CD14-positive monocyte (primary cell): ENCODE measurements around the gene TRIM59. TPM values are rescaled to one million over a fixed set of nuclear protein-coding genes. Genes with fewer than 3 reads are reported as not detected.

Experiments used
- DNase-seq, 3 donors: peaks; one replicate each; pipeline ENCODE4 v3.0.0-alpha.2; 2011 to 2022
- H2AFZ ChIP-seq: 2 replicates; pipeline ENCODE4 v1.6.0; 2012; ENCODE audit warnings: mild to moderate bottlenecking, low read depth, low read length, inconsistent platforms; ENCODE audit not compliant: insufficient read depth, poor library complexity, severe bottlenecking
- H3K27ac ChIP-seq, 2 donors: 1 replicate in 1 of 2; 2 replicates in 1 of 2; pipeline ENCODE4 v1.5.1; 2012 to 2013; ENCODE audit warnings: low read length in 2 of 2, control low read depth in 1 of 2, inconsistent platforms in 1 of 2, low read depth in 1 of 2, mild to moderate bottlenecking in 1 of 2
- H3K27me3 ChIP-seq, 2 donors: one replicate each; pipeline versions ENCODE4 v1.6.0 to v1.6.1; 2011 to 2013; ENCODE audit warnings: low read length in 2 of 2; ENCODE audit not compliant: control insufficient read depth in 2 of 2, insufficient read depth in 2 of 2
- H3K36me3 ChIP-seq, 2 donors: replicated peaks in 1 of 2; 1 replicate in 1 of 2; 2 replicates in 1 of 2; pipeline versions ENCODE4 v1.5.1 to v1.6.1; 2012 to 2013; ENCODE audit warnings: low read length in 2 of 2, control low read depth in 1 of 2, inconsistent platforms in 1 of 2, mild to moderate bottlenecking in 1 of 2; ENCODE audit not compliant: insufficient read depth in 2 of 2, control insufficient read depth in 1 of 2
- H3K4me1 ChIP-seq, 2 donors: 1 replicate in 1 of 2; 2 replicates in 1 of 2; pipeline versions ENCODE4 v1.5.1 to v1.6.1; 2012 to 2013; ENCODE audit warnings: low read length in 2 of 2, control low read depth in 1 of 2, inconsistent platforms in 1 of 2, mild to moderate bottlenecking in 1 of 2, moderate library complexity in 1 of 2; ENCODE audit not compliant: insufficient read depth in 2 of 2, control insufficient read depth in 1 of 2
- H3K4me2 ChIP-seq: replicated peaks from 2 replicates; pipeline ENCODE3; 2012; ENCODE audit warnings: low read length, moderate library complexity, mild to moderate bottlenecking; ENCODE audit not compliant: poor library complexity, severe bottlenecking; ENCODE audit errors: extremely low read depth
- H3K4me3 ChIP-seq, 3 experiments: fragments of 200-600 bp in 1 of 3; sonication (generic) in 1 of 3; replicated peaks in 1 of 3; 1 replicate in 2 of 3; 2 replicates in 1 of 3; pipeline ENCODE4 v1.5.1; 2011 to 2013; ENCODE audit warnings: low read length in 3 of 3, mild to moderate bottlenecking in 3 of 3, control low read depth in 2 of 3, low read depth in 2 of 3, inconsistent platforms in 1 of 3, moderate library complexity in 1 of 3
- H3K79me2 ChIP-seq: 2 replicates; pipeline ENCODE4 v1.6.0; 2012; ENCODE audit warnings: mild to moderate bottlenecking, control low read depth, inconsistent platforms, low read length, moderate library complexity; ENCODE audit not compliant: insufficient read depth
- H3K9ac ChIP-seq: 2 replicates; pipeline ENCODE4 v1.6.0; 2017; ENCODE audit warnings: low read length, mild to moderate bottlenecking; ENCODE audit not compliant: insufficient read depth, poor library complexity, severe bottlenecking
- H3K9me3 ChIP-seq, 2 donors: replicated peaks in 1 of 2; 1 replicate in 1 of 2; 2 replicates in 1 of 2; pipeline versions ENCODE4 v1.5.1 to v1.6.1; 2012 to 2013; ENCODE audit warnings: low read length in 2 of 2, control low read depth in 1 of 2; ENCODE audit not compliant: control insufficient read depth in 1 of 2, insufficient read depth in 1 of 2
- H4K20me1 ChIP-seq: 2 replicates; pipeline ENCODE4 v1.6.0; 2012; ENCODE audit warnings: mild to moderate bottlenecking, low read length, control low read depth, moderate library complexity; ENCODE audit not compliant: insufficient read depth
- H3K27ac Mint-ChIP-seq, 7 donors: one replicate each; pipeline ENCODE4 v1.8.0; 2020; ENCODE audit warnings: mild to moderate bottlenecking in 7 of 7, mixed read lengths in 7 of 7, moderate library complexity in 6 of 7, inconsistent platforms in 2 of 7
- H3K27me3 Mint-ChIP-seq, 3 donors: one replicate each; pipeline ENCODE4 v1.8.0; 2021 to 2022; ENCODE audit warnings: low read depth in 3 of 3, mild to moderate bottlenecking in 3 of 3, mixed read lengths in 3 of 3, moderate library complexity in 3 of 3, inconsistent platforms in 1 of 3
- H3K36me3 Mint-ChIP-seq, 2 donors: one replicate each; pipeline ENCODE4 v1.8.0; 2020; ENCODE audit warnings: mixed read lengths in 2 of 2, inconsistent platforms in 1 of 2, mild to moderate bottlenecking in 1 of 2
- H3K4me1 Mint-ChIP-seq: one replicate; pipeline ENCODE4 v1.8.0; 2020; ENCODE audit warnings: mild to moderate bottlenecking, mixed read lengths
- H3K4me3 Mint-ChIP-seq, 2 donors: one replicate each; pipeline ENCODE4 v1.8.0; 2020; ENCODE audit warnings: mild to moderate bottlenecking in 2 of 2, mixed read lengths in 2 of 2, moderate library complexity in 1 of 2
- H3K9me3 Mint-ChIP-seq, 7 donors: one replicate each; pipeline ENCODE4 v1.8.0; 2020 to 2022; ENCODE audit warnings: mixed read lengths in 7 of 7, mild to moderate bottlenecking in 6 of 7, moderate library complexity in 6 of 7, inconsistent platforms in 2 of 7
- CTCF ChIP-seq: fragments of 200-600 bp; IDR thresholded peaks from one replicate; pipeline ENCODE4 v1.8.0; 2022; ENCODE audit warnings: antibody characterized with exemption, mild to moderate bottlenecking
- WGBS: methylation state at CpG from one replicate; pipeline ENCODE4 v1.1.5; 2013; ENCODE audit warnings: missing lambda C conversion rate; ENCODE audit not compliant: insufficient coverage; 5-methylcytosine and 5-hydroxymethylcytosine counted together
- intact Hi-C, 2 donors: fragments of 100-400 bp; cut with micrococcal nuclease; formaldehyde crosslinking; loops; one replicate each; pipeline versions ENCODE4 v1.15.0 to v1.15.1; 2023
- polyA plus RNA-seq, 3 donors: library from polyadenylated mRNA; depleted of rRNA in 1 of 3; unstranded in 2 of 3; stranded (reverse) in 1 of 3; fragments of 300-500 nt in 2 of 3; fragments of >200 nt in 1 of 3; fragmentation: Illumina TruSeq in 2 of 3; gene quantifications; 1 replicate in 2 of 3; 2 replicates in 1 of 3; pipeline ENCODE4 v1.2.3, GENCODE V29; 2012 to 2021

The TRIM59 gene
- polyA plus RNA-seq, 3 donors, result 2.5 to 4.2 (median 4.2) TPM

GRCh38 chr3:160400030-160400701 lies 49.4 kb downstream of the TRIM59 start:
- Histone ChIP-seq H3K9ac (peak overlapping the region; percentile 76), H2AFZ (peak overlapping the region; percentile 95), H3K9me3 (no peaks in the 10 kb centered on the region), H3K79me2 (peaks cover 77% of the 10 kb centered on the region), H3K4me2 (peak overlapping the region; percentile 91), H4K20me1 (no peaks in the 10 kb centered on the region), H3K4me3 (peak overlapping the region; percentile 87 to 99 (median 87)), H3K27me3 (no peaks in the 10 kb centered on the region), H3K4me1 (peaks cover 17 to 33% of the 10 kb centered on the region in 2 donors), H3K27ac (peak overlapping the region; percentile 87 to 89), H3K36me3 (no peaks in the 10 kb centered on the region)
- H3K4me1 Mint-ChIP-seq, result peaks cover 44% of the 10 kb centered on the region
- intact Hi-C loops, result loop anchor here in 1 of 2 donors (5.0 kb wide), 1 partner anchor 47 kb away; the partner anchor contains the start of gene TRIM59
- peak; percentile 15 to 44 (median 24) for DNase-seq
- peak overlapping the region; percentile 95 to 99 (median 98) for H3K27ac Mint-ChIP-seq
- peak overlapping the region; percentile 97 to 98 for H3K4me3 Mint-ChIP-seq
- WGBS, result under 1% methylated on average over 44 of the region's 49 CpGs
- H3K9me3 Mint-ChIP-seq, result no peaks in the 10 kb centered on the region
- no peak for TF ChIP-seq CTCF
- no peaks in the 10 kb centered on the region for H3K27me3 Mint-ChIP-seq
- H3K36me3 Mint-ChIP-seq, result peaks cover 0 to 3% of the 10 kb centered on the region in 2 donors

- Histone ChIP-seq H3K27me3 (no peaks in the 10 kb centered on the region), H3K4me2 (peak within 1 kb of the TSS; percentile 91), H3K9ac (peak within 1 kb of the TSS; percentile 76), H3K36me3 (no peaks in the 10 kb centered on the region), H3K27ac (peak within 1 kb of the TSS; percentile 87 to 89), H3K4me3 (peak within 1 kb of the TSS; percentile 87 to 99 (median 87)), H4K20me1 (no peaks in the 10 kb centered on the region), H2AFZ (peak within 1 kb of the TSS; percentile 95), H3K4me1 (peaks cover 17 to 32% of the 10 kb centered on the region in 2 donors), H3K79me2 (peaks cover 69% of the 10 kb centered on the region), H3K9me3 (no peaks in the 10 kb centered on the region)
- no peaks in the 10 kb centered on the region for H3K9me3 Mint-ChIP-seq
- no peaks in the 10 kb centered on the region for H3K27me3 Mint-ChIP-seq
- peak within 1 kb of the TSS; percentile 97 to 98 for H3K4me3 Mint-ChIP-seq
- peaks cover 42% of the 10 kb centered on the region for H3K4me1 Mint-ChIP-seq
- peak; percentile 94 for DNase-seq
- H3K27ac Mint-ChIP-seq, result peak within 1 kb of the TSS; percentile 95 to 99 (median 98)
- H3K36me3 Mint-ChIP-seq, result peaks cover 0 to 1% of the 10 kb centered on the region in 2 donors
- intact Hi-C loops, result loop anchor here (5.0 kb wide), 2 partner anchors 48 to 168 kb away; partner anchors contain the start of genes KPNA4 (in 2 of the 2) and TRIM59 (in 1 of the 2)
- under 1% methylated on average over 58 of the region's 63 CpGs for WGBS
- TF ChIP-seq CTCF, result no peak
Measured at GRCh38 chr3:160399125-160400029, 50.2 kb downstream of the TRIM59 start, which contains the start of the genes IFT80 and SMC4. TSS of gene IFT80 (minus strand) at chr3:160399225. CDS start at chr3:160384600, 14,625 bp downstream. TSS of gene SMC4 (plus strand) at chr3:160399650. CDS start at chr3:160400827, 1,177 bp downstream.
